ENCODE results near the gene AOC2.
"Not testable (repeated sequence)": the region's sequence is repeated elsewhere in the genome, so short reads cannot be mapped to it uniquely, and the experiment has no call there.

The AOC2 gene

DNA sequence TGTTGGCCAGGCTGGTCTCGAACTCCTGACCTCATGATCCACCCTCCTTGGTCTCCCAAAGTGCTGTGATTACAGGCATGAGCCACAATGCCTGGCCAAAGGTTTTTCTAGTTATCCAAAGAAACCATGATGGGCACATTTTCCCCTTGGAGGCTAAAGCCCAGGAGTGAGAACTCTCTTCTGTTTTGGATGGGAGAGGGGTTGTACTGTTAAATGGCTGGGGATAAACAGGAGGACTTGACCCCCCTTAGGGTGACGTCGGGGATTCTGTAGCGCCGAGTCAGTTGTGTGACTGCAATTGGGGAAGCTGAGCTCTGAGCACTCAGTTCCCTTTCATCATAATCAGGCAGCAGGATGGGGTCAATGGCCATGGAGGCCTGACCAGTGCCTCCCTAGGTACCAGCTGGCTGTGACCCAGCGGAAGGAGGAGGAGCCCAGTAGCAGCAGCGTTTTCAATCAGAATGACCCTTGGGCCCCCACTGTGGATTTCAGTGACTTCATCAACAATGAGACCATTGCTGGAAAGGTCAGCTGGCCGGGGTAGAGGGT is 10.7 kb downstream of the AOC2 start:
- DNase-seq, result no peak

DNA sequence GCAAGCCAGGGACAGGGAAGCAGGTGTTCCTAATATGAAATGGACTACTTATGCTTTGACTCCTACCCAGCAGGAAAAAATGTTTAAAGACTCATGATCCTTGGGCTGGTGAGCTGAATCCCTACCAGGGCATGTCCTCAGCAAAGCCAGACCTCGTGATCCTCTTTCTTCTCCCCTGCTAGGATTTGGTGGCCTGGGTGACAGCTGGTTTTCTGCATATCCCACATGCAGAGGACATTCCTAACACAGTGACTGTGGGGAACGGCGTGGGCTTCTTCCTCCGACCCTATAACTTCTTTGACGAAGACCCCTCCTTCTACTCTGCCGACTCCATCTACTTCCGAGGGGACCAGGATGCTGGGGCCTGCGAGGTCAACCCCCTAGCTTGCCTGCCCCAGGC is 11.7 kb downstream of the AOC2 start:
- not testable (repeated sequence) for DNase-seq

DNA sequence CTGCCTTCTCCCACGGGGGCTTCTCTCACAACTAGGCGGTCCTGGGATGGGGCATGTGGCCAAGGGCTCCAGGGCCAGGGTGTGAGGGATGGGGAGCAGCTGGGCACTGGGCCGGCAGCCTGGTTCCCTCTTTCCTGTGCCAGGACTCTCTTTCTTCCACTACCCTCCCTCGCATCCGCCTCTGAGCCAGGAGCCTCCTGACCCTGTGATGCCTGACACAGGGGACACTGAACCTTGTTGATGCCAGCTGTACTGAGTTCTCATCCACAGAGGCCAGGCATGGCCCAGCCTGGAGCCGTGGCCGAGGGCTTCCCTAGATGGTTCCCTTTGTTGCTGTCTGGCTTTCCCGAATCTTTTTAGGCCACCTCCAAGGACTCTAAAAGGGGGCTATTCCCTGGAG is 12.1 kb downstream of the AOC2 start:
- not testable (repeated sequence) for DNase-seq

DNA sequence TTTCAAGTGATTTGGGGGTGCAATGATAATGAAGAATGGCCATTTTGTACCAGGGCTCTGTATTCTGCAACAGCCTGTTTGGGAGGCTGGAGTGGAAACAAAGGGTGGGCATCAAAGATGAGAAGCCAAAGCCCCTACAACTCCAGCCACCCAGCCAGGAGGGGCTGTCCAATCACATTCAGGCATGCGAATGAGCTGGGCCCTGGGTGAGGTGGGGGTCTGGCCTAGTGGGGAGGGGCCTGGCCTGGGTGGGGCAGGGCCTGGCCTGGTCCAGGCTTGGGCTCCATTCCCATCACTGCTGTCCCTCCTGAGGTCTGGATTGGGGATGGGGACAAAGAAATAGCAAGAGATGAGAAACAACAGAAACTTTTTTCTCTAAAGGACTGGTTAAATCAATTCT is 13.0 kb downstream of the AOC2 start:
- no peak for DNase-seq

DNA sequence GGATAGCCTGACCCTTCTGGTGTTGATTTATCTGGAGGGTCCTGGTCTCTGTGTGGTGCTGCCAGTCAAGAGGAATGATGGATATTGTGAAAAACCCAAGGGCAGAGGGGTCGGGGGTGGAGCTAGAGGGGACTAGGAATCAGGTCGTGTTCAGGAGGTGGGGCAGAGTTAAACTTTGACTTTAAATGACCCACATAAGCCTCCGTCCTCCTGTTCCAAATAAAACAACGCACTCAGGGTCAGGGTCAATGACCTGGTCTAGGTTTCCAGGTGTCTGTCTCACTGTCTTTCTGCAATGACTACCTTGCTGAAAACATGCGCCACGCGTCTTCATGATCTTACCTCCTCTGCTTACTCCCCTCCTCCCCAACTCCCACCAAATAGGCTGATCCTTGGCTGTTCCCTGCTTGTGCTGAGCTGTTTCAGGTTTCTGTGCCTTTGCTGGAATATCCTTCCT is 21.3 kb downstream of the AOC2 start:
- DNase-seq, result no peak

DNA sequence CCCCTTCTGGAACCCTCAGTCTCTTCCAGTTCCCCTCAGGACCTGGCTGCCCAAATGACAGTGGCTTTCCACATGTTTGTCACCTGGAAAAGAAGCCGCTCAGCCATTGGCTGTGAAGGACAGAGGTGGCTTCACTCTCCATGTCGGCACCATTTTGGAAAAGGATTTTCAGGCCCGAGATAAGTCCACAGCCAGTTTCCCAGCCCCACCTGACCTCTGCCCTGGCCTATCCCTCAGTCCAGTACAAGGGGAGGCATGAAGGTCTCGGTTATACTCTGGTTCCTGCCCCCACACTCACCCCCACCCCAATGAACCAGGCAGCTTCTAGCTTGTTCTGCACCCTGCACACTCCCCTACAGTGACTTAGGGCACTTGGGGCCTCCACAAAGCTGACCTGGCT is 21.8 kb downstream of the AOC2 start:
- no peak for DNase-seq

DNA sequence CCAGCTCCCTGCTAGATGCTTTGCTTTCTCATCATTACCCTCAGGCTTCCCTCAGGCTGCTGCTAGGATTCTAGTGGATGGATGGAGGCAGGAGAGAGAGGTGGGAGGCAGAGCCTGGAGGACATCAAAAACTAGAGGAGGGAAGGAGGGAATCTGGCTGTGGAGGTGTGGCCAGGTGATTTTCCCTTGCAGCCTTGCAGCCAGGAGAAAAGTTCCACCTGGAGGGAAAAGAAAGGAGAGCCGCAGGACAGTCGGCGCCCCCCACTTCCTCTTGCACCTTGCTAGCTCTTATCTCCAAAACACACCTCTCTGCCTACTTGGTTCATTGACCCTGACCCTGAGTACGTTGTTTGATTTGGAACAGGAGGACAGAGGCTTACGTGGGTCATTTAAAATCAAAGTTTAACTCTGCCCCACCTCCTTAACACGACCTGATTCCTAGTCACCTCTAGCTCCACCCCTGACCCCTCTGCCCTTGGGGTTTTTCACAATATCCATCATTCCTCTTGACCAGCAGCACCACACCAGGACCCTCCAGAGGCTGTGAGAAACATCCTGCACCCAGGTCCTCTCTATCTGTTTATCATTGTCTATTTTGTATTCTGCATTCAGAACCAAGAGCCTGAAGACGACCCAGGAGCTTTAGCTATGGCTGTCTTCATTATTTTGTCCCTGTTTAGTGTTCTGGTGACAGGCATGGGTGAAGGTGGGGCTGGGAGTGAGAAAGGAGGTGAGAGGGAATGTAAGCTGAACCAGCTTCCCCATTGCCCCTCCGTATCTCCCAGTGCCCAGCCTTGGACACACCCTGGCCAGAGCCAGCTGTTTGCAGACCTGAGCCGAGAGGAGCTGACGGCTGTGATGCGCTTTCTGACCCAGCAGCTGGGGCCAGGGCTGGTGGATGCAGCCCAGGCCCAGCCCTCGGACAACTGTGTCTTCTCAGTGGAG is 22.5 kb downstream of the AOC2 start:
- DNase-seq, result no peak

DNA sequence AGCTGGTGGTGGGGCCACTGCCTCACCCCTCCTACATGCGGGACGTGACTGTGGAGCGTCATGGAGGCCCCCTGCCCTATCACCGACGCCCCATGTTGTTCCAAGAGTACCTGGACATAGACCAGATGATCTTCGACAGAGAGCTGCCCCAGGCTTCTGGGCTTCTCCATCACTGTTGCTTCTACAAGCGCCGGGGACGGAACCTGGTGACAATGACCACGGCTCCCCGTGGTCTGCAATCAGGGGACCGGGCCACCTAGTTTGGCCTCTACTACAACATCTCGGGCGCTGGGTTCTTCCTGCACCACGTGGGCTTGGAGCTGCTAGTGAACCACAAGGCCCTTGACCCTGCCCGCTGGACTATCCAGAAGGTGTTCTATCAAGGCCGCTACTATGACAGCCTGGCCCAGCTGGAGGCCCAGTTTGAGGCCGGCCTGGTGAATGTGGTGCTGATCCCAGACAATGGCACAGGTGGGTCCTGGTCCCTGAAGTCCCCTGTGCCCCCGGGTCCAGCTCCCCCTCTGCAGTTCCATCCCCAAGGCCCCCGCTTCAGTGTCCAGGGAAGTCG is 23.4 kb downstream of the AOC2 start:
- not testable (repeated sequence) for DNase-seq

DNA sequence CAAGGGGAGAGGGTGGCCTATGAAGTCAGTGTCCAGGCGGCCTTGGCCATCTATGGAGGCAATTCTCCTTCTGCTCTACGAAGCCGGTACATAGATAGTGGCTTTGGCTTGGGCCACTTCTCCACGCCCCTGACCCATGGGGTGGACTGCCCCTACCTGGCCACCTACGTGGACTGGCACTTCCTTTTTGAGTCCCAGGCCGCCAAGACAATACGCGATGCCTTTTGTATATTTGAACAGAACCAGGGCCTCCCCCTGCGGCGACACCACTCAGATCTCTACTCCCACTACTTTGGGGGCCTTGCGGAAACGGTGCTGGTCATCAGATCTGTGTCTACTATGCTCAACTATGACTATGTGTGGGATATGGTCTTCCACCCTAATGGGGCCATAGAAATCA is 24.0 kb downstream of the AOC2 start:
- no peak for DNase-seq

DNA sequence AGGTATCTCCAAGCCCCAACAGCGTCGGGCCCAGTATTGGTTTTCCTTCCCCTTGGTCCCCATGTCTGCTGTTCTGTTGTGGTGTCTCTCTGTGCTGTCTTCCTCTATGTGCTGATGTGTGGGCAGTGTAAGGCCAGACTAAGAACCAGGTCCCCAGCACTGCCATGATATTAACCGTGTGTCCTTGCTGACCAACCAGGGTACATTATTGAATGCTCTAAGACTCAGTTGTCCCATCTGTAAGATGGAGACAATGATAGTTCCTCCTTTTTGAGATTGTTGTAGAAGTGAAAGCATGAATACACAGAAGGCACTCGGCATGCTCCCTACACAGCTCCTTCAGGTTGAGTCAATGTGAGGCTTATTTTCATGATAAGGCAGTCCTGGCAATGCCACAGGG is 27.3 kb downstream of the AOC2 start:
- no peak for DNase-seq

DNA sequence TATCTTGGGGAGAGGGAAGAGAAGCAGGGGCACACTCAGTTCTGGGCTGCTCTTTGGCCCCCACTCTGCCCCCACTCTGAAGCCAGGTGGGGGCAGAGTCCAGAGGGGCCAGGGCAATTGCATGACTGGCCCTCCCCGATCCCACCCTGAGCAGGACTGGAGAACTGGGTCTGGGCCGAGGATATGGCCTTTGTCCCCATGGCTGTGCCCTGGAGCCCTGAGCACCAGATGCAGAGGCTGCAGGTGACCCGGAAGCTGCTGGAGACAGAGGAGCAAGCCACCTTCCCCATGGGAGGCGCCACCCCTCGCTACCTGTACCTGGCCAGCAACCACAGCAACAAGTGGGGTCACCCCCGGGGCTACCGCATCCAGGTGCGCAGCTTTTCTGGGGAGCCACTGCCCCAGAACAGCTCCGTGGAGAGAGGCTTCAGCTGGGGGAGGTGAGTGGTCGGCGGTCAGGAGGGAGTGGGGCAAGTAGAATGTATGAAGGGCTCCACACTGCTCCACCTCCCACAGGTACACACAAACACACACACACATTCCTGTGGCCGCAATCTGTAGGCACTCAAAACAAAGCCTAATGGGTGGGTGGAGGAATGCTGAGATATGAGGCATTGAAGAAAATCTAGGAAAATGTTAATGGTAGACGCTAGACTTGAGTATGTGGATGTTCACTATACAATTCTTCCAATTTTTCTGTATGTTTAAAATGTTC is 28.0 kb downstream of the AOC2 start:
- DNase-seq, result no peak

DNA sequence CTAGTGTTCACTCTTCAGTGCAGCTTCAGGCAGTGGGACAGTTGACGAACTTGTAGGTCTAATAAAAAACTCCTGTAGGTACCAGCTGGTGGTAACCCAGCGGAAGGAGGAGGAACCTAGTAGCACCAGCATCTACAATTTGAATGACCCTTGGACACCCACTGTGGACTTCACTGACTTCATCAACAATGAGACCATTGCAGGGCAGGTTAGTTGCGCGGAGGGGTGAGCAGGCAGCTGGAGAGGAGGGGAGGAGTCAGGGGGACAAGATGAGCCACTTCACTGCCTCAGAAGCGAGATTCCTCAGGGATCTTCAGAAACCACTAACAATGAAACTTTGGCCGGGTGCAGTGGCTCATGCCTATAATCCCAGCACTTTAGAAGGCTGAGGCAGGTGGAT is 28.9 kb downstream of the AOC2 start:
- no peak for DNase-seq

DNA sequence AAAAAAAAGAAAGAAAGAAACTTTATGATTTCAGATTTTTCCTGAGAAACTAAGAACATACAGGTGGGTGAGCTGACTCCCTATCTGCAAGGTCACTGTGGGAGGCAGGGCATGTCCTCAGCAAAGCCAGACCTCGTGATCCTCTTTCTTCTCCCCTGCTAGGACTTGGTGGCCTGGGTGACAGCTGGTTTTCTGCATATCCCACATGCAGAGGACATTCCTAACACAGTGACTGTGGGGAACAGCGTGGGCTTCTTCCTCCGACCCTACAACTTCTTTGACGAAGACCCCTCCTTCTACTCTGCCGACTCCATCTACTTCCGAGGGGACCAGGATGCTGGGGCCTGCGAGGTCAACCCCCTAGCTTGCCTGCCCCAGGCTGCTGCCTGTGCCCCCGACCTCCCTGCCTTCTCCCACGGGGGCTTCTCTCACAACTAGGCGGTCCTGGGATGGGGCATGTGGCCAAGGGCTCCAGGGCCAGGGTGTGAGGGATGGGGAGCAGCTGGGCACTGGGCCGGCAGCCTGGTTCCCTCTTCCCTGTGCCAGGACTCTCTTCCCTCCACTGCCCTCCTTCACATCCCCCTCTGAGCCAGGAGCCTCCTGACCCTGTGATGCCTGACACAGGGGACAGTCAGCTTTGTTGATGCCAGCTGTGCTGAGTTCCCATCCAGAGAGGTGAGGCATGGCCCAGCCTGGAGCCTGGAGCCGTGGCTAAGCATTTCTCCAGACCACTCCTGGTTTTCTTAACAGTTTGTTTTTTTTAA is 29.7 kb downstream of the AOC2 start:
- DNase-seq, result not testable (repeated sequence)

DNA sequence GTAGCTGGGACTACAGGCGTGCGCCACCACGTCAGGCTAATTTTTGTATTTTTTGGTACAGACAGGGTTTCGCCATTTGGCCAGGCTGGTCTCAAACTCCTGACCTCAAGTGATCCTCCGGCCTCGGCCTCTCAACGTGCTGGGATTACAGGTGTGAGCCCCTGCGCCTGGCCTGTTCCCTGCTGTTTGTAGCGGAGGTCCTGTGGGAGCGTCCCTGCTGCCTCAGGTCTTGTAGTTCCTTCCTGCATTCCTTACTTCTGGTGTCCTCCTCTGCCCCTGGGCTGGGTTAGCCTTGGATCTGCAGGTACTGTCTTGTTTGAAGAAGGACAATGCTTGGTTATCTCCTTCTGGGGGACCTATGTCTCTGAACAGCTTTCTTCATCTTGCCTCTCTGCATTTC is 32.7 kb downstream of the AOC2 start:
- DNase-seq, result no peak

DNA sequence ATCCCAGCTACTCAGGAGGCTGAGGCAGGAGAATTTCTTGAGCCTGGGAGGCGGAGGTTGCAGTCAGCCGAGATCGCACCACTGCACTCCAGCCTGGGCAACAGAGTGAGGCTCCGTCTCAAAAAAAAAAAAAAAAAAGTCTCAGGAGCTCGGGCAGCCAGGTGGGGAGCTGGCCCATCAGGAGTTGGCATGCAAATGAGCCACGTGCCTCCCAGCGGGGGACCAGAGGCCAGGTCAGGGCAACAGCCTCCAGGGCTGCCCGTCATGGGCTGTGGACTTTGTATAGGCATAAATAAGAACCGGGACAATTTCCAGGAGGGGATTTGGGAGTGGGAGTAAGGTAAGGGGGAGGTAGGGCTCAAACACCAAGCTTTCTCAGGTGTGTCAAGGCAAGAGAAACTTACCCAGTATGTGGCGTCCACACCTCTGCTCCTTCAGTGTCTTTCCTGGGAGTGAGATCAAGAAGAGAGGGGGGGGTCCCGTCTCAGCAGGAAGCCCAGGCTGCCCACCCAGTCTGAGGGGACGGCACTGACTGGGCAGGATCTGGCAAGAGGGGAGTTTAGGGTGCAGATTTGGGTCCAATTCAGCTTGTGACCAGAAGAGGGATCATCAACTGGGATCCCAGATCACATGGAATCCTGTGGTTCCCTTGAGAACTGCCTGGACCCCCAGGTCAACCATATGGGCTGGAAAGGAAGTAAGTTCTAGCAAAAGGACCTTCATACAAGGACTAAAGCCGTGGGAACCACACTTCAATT is 33.9 kb downstream of the AOC2 start:
- DNase-seq, result no peak

DNA sequence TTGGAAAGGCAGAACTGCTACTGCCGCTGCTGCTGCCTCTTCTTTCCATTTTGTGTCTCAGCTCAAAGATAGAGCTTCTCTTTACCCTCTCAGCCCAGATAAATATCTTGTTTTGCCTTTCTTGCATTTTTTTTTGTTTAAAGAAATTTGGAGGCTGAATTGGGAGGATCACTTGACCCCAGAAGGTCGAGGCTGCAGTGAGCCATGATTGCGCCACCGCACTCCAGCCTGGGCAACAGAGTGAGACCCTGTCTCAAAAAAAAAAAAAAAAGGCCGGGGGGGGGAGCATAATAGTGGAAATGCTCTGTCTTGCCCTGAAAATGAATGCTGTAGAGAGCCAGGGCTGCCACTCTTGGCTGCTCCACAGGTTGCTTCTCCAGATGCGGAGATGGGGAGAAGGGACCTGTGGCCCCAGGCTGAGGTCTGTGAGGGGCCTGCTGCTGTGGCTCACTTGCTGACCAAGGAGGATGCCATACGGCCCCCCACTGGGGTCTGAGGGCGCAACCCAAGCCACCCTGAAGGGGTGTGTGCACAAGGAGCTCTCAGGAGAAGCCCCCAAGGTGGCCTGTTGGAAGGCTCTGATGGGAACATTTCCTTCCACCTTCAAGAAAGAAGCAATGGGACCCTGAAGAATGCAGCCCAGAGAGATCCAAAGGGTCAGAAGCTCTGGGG is 34.7 kb downstream of the AOC2 start:
- no peak for DNase-seq

DNA sequence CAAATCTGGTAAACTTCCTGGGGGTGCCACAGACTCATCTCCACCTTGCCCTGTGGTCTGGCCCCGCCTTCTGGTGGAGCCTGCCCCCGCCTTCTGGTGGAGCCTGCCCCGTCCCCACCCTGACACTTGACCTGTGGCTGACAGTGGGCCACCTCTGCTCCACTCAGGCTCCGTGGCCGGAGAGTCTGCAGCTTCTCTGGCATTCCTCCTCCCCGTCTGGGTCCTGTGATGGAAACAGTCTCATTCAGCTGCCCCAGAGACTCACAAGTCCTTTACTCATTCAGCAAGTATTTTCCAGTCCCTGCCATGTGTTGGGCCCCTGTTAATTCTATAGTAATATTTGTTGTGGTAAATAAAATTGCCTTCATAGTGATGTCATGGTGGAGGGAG is 35.2 kb downstream of the AOC2 start:
- DNase-seq, result no peak

DNA sequence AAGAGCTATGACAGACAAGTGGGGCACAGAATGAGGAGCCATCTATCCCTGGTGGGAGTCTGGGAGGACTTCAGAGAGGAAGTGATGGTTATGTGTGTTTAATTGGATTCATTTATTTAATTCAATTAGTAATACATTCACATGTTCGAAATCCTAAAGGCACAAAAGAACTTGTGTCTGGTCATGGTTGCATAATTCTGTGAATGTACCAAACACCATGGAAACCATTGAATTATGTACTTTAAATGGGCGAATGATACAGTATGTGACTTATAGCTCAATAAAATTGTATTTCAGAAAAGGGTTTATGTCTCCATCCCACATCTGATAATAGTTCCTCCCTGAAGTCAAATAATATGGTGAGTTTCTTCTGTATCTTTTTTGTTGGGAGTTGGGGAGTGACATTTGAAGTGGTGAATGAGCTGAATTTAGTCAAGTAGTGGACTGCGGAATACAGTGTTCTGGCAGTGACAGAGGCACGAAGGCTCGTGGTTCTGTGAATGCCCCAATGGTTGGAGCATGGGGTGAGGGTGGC is 36.5 kb downstream of the AOC2 start:
- no peak for DNase-seq

DNA sequence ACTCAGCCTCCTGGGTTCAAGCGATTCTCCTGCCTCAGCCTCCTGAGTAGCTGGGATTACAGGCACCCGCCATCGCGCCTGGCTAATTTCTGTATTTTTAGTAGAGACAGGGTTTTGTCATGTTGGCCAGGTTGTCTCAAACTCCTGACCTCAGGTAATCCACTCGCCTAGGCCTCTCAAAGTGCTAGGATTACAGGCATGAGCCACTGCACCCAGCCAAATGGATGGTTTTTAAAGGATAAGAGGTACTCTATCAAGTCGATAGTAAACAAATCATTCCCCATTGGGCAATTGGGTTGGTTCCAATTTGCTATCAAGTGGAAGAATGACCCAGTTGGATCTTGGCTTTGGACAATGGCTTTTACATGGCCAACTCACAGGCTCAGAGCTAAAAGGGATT is 37.3 kb downstream of the AOC2 start:
- DNase-seq, result not testable (repeated sequence)

DNA sequence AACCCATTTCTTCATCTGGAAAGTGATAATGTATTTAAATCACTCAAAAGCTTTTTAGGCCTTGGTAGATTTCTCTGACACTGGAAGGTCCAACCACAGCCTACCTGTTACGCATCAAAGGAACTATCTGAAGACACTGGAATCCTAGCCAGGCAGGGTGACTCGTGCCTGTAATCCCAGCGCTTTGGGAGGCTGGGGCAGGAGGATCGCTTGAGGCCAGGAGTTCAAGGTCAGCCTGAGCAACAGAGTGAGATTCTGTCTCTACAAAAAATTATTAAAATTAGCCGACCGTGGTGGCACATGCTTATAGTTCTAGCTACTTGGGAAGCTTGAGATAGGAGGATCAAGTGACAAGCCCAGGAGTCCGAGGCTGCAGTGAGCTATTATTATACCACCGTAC is 37.8 kb downstream of the AOC2 start:
- DNase-seq, result no peak

Measured in SHP77 (cell line).